DOHH2 (cell line): ENCODE results near the gene RAPH1.

Experiments used
- H3F3A ChIP-seq: fragments of 200-600 bp; sonication (generic), shearing (Covaris generic); 2 replicates; pipeline ENCODE4 v1.6.0; 2016; ENCODE audit warnings: antibody characterized with exemption, mild to moderate bottlenecking; ENCODE audit not compliant: control insufficient read depth, insufficient read depth
- H3K27ac ChIP-seq: fragments of 200-600 bp; sonication (generic); 2 replicates; pipeline ENCODE4 v1.5.1; 2014; ENCODE audit warnings: low read depth, mild to moderate bottlenecking, low read length, moderate library complexity
- H3K27me3 ChIP-seq: fragments of 200-600 bp; sonication (generic); 2 replicates; pipeline ENCODE4 v1.6.1; 2014; ENCODE audit warnings: mild to moderate bottlenecking, low read length, mixed read lengths; ENCODE audit not compliant: control insufficient read depth
- H3K36me3 ChIP-seq: fragments of 200-600 bp; sonication (generic); 2 replicates; pipeline ENCODE4 v1.6.1; 2014; ENCODE audit warnings: mild to moderate bottlenecking, low read length, moderate library complexity, mixed read lengths; ENCODE audit not compliant: control insufficient read depth
- H3K4me1 ChIP-seq: fragments of 200-600 bp; sonication (generic); 2 replicates; pipeline ENCODE4 v1.6.1; 2014; ENCODE audit warnings: mild to moderate bottlenecking, low read length, mixed read lengths; ENCODE audit not compliant: control insufficient read depth
- H3K4me2 ChIP-seq: fragments of 200-600 bp; sonication (generic); 2 replicates; pipeline ENCODE4 v1.6.0; 2014; ENCODE audit warnings: mild to moderate bottlenecking, low read length, moderate library complexity
- H3K4me3 ChIP-seq: fragments of 200-600 bp; sonication (generic); 2 replicates; pipeline ENCODE4 v1.5.1; 2014; ENCODE audit warnings: mild to moderate bottlenecking, low read length, mixed read lengths
- H3K79me2 ChIP-seq: fragments of 200-600 bp; sonication (generic); 2 replicates; pipeline ENCODE4 v1.6.1; 2014; ENCODE audit warnings: mild to moderate bottlenecking, low read length, mixed read lengths; ENCODE audit not compliant: control insufficient read depth
- H3K9me2 ChIP-seq: fragments of 200-600 bp; sonication (generic); replicated peaks from 2 replicates; pipeline ENCODE4 v1.6.1; 2014; ENCODE audit warnings: mild to moderate bottlenecking, low read length, mixed read lengths; ENCODE audit not compliant: control insufficient read depth
- H3K9me3 ChIP-seq: fragments of 200-600 bp; sonication (generic); 2 replicates; pipeline ENCODE4 v1.6.1; 2014; ENCODE audit warnings: antibody characterized with exemption, low read length, mixed read lengths; ENCODE audit not compliant: control insufficient read depth, insufficient read depth
- H4K20me1 ChIP-seq: fragments of 200-600 bp; sonication (generic); 2 replicates; pipeline ENCODE4 v1.6.0; 2014; ENCODE audit warnings: low read depth, mild to moderate bottlenecking, antibody characterized with exemption, low read length, moderate library complexity; ENCODE audit not compliant: control insufficient read depth, insufficient read depth
- EZH2phosphoT487 ChIP-seq: fragments of 200-600 bp; sonication (generic); IDR thresholded peaks from 2 replicates; pipeline ENCODE4 v1.6.1; 2017; ENCODE audit warnings: borderline replicate concordance, mild to moderate bottlenecking, antibody characterized with exemption, low read length, moderate library complexity, mixed read lengths
- TF ChIP-seq, protein P1 (sequence below): fragments of 200-600 bp; sonication (generic); IDR thresholded peaks from one replicate; pipeline ENCODE4 v1.5.1; 2014; ENCODE audit warnings: antibody characterized with exemption, mild to moderate bottlenecking, low read depth, low read length; ENCODE audit not compliant: poor library complexity, severe bottlenecking

The RAPH1 gene

DNA sequence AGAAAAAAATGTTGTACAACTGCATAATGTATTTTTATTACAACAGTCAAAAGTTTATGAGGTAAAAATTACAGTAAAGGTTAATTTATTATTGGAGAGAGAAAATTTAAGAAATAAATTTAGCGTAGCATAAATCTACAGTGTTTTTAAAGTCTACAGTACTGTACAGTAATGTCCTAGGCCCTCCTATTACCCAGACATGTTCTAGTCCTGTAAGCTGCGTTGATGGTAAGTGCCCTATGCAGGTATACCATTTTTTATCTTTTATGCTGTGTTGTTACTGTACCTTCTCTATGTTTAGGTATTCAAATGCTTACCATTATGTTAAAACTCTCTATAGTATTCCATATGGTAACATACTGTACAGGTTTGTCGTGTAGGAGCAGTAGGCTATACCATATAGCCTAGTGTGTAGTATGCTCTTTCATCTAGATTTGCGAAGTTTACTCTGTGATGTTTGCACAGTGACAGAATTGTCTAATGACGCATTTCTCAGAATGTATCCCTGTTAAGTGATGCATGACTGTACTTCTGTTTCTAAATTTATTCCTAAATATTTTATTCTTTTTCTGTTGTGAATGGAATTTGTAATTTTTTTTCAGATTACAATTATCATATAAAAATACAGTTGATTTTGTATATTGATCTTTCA lies 182.4 kb downstream of the RAPH1 start:
- no peaks in the 10 kb centered on the region for H3K9me2 ChIP-seq
- H3K36me3 ChIP-seq, result no peaks in the 10 kb centered on the region
- no peaks in the 10 kb centered on the region for H3F3A ChIP-seq
- H3K79me2 ChIP-seq, result peaks cover 44% of the 10 kb centered on the region
- no peaks in the 10 kb centered on the region for H3K27me3 ChIP-seq
- H4K20me1 ChIP-seq, result no peaks in the 10 kb centered on the region
- no peak overlapping the region for H3K4me2 ChIP-seq
- H3K9me3 ChIP-seq, result no peaks in the 10 kb centered on the region
- H3K27ac ChIP-seq, result no peak overlapping the region
- H3K4me1 ChIP-seq, result peaks cover 4% of the 10 kb centered on the region
- no peak overlapping the region for H3K4me3 ChIP-seq
- TF ChIP-seq, protein P1, sequence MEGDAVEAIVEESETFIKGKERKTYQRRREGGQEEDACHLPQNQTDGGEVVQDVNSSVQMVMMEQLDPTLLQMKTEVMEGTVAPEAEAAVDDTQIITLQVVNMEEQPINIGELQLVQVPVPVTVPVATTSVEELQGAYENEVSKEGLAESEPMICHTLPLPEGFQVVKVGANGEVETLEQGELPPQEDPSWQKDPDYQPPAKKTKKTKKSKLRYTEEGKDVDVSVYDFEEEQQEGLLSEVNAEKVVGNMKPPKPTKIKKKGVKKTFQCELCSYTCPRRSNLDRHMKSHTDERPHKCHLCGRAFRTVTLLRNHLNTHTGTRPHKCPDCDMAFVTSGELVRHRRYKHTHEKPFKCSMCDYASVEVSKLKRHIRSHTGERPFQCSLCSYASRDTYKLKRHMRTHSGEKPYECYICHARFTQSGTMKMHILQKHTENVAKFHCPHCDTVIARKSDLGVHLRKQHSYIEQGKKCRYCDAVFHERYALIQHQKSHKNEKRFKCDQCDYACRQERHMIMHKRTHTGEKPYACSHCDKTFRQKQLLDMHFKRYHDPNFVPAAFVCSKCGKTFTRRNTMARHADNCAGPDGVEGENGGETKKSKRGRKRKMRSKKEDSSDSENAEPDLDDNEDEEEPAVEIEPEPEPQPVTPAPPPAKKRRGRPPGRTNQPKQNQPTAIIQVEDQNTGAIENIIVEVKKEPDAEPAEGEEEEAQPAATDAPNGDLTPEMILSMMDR, result no peak
- TF ChIP-seq EZH2phosphoT487, result no peak

DNA sequence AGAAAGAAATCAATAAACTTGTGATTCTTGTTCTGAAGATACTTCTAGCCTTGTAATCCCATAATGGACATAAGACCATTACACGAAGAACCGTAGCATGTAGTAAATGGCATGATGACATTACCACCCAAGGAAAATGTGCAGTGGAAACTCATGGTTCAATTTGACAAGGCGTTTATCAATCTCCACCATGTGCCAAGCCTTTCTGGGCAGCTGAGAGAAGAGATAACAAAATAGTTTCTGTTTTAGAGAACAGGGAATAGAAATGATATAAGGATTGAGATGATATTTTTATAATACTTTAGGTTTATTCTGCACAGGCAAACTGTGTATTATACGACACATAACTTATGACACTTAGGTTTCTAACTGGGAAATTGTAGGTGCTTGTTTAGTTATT lies 187.7 kb downstream of the RAPH1 start:
- TF ChIP-seq EZH2phosphoT487, result no peak
- TF ChIP-seq, protein P1, result no peak
- no peaks in the 10 kb centered on the region for H3K27me3 ChIP-seq
- H3K4me2 ChIP-seq, result no peak overlapping the region
- no peaks in the 10 kb centered on the region for H3K9me2 ChIP-seq
- H3K79me2 ChIP-seq, result peaks cover 47% of the 10 kb centered on the region
- H3K9me3 ChIP-seq, result no peaks in the 10 kb centered on the region
- peaks cover 7% of the 10 kb centered on the region; the same call in 1 of the 2 replicates for H3K36me3 ChIP-seq
- no peak overlapping the region for H3K27ac ChIP-seq
- no peak overlapping the region for H3K4me3 ChIP-seq
- no peaks in the 10 kb centered on the region for H3F3A ChIP-seq
- no peaks in the 10 kb centered on the region for H4K20me1 ChIP-seq
- H3K4me1 ChIP-seq, result no peaks in the 10 kb centered on the region

DNA sequence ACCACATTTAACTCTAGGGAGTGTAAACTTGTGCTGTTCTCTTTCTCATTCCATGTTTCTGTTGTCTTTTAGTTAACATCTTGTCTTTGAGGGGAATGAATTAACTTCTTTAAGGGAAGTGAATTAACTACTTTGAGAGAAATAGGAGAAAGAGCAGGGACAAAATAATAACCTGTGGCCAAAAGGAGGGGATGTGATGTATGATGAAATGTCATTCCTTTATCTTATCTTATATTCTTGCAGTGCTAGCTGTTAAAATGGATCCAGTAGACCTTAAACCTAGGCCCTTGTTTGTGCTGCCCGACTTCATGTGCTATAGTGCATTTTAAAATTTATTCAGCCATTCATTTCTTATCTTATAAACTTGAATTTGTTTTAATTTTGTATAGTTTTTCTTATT lies 188.5 kb downstream of the RAPH1 start:
- no peaks in the 10 kb centered on the region for H4K20me1 ChIP-seq
- no peaks in the 10 kb centered on the region for H3K9me2 ChIP-seq
- peaks cover 7% of the 10 kb centered on the region; the same call in 1 of the 2 replicates for H3K36me3 ChIP-seq
- no peak overlapping the region for H3K27ac ChIP-seq
- no peak overlapping the region for H3K4me3 ChIP-seq
- TF ChIP-seq EZH2phosphoT487, result no peak
- TF ChIP-seq, protein P1, result no peak
- H3K4me1 ChIP-seq, result no peaks in the 10 kb centered on the region
- H3K9me3 ChIP-seq, result no peaks in the 10 kb centered on the region
- H3K79me2 ChIP-seq, result peaks cover 46% of the 10 kb centered on the region
- H3K27me3 ChIP-seq, result no peaks in the 10 kb centered on the region
- no peak overlapping the region for H3K4me2 ChIP-seq
- H3F3A ChIP-seq, result peaks cover 2% of the 10 kb centered on the region; the same call in 1 of the 2 replicates
